GM04504 (cell line): ENCODE data around the gene EHMT1.

ENCODE experiments used
- DNase-seq: peaks from one replicate; pipeline ENCODE4 v3.0.0-alpha.2; 2012; ENCODE audit warnings: low read depth

The EHMT1 gene

DNA sequence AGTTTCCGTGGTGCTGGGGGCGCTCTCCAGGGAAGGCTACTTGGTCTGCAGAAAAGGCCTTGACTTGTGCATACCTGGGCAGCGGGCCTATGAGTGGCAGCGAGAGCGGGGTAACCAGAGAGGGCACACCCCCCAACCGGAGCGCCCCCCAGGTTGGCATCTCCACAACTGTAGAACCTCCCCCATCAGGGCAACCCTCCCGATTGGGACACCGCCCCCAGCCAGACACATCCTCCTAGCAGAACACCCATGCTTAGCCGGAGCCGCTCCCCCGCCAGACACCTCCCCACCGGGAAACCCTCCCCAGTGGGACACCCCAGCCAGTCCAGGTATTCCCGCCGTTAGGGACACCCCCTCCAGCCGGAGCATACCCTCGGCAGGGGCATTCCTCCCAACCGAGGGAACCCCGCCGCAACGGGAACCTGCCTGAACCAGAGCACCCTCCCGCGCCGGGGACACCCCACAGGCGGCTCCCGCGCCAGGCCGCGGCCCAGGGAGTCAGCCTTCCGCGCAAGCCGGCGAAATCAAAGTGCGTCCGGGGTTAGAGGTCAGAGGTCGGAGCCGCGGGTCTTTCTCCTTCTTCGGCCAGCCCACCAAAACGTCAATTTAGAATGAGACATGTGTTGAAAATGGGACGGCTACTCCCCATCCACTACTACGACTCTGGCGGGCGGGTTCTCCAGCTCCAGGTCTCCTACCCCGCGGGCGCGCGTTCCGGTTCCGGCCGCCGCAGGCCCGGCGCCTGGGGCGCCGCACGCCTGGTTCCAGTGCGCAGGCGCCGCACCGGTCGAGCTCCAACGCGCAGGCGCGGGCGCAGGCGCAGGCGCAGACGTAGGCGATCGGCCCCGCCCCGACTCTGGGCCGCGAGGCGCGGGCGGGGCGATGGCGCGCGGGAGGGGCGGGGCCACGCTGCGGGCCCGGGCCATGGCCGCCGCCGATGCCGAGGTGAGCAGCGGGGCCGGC lies at the start of gene EHMT1:
Gene EHMT1, plus strand, starts transcription at position 901 of the 963 bp plus-strand sequence. Its CDS starts 24 bp downstream, at position 925.
- DNase-seq, result peak; percentile 67

DNA sequence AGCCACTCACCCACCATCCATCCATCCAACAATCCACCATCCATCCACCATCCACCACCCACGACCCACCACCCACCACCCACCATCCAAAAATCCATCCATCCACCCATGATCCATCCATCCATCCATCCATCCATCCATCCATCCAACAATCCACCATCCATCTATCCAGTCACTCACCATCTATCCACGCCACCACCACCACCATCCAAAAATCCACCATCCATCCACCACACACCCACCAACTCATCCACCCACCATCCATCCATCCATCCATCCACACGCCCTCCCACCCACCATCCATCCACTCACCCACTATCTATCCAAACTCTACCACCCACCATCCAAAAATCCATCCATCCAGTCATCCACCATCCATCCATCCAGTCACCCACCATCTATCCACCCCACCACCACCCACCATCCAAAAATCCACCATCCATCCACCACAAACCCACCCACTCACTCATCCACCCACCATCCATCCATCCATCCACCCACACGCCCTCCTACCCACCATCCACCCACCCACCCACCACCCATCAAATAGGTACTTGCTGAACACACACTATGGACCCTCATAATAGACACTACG lies 49.1 kb upstream of the EHMT1 start:
- DNase-seq, result no peak

DNA sequence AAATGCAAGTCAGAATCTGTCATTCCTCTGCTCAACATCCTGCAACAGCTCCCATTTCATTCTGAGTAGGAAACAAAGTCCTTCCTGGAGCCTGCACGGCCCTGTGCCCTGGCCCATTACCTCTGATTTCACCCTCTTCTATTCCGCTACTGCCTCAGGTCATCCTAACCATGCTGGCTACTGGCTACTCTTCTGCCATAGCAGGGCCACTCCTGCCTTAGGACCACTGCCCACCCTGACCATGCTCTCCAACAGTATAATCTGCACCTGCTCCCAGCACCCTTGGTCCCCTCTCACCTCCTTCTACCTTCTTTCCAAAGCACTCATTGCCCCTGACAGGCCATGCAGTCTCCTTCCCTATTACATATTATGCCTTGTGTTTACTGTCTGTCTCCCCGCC lies 48.2 kb upstream of the EHMT1 start:
- DNase-seq, result no peak

DNA sequence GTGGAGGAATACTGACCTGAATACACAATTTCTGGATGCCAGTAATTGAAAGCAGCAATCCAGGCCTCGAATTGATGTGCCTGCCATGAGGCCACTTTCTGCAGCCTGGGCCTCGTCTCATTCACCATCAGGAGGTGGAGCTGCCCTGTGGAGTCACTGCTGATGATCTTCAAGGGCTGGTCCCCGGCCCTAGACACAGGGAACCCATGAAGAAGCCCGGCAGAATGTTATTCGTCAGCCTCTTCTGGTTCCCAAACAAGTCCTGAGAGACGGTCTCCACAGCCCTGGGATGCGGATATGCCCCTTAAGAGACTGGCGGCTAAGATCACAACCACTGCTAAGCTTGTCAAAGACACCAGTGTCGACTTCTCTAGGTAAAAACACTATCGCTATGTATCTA lies 44.6 kb upstream of the EHMT1 start:
- DNase-seq, result no peak

DNA sequence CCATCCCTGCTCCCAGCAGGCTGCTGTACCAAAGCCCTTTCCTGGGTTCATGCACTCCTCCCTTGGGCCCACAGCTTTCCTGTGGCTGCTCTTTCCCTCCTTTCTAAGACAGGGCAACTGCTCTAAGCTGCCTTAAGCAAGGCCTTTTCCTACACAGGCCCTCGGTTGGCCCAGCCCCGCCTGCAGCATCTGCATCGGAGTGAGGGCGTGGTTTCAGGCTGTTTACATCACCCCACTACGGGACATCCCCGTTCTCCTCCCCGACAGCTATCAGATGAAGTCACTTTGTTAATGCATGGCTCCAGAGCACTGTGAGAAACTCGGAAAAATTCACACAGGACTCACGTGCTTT lies 43.5 kb upstream of the EHMT1 start:
- DNase-seq, result no peak

DNA sequence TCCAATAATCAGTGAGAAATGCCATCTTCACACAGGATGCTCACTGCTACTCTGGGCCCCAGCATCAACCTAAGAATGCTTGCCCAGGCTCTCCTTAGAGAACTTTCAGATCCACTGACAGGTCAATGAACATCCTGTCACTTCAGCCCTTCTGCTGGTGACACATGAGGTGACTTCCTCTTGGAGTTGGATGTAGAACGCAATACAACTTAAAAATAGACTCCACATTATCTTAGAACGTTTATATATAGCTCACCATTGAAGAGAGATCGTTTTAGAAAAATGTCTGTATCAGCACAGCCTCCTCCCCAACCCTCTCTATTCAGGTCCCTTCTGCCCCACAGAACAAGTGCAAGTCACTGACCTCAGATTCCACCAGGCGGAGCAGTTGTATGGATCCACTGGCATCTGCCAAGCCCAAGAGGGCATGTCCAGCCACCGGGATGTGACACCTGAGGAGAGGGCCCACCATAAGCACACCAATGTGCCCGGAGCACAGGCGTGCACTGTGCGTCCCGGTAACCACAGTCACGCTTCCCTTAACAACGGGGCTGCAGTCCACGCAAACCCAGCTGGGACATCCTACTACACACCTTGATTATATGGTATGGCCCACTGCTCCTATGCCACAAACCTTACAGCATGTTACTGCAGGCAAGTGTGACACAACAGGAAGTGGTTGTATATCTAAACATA lies 42.9 kb upstream of the EHMT1 start:
- no peak for DNase-seq

DNA sequence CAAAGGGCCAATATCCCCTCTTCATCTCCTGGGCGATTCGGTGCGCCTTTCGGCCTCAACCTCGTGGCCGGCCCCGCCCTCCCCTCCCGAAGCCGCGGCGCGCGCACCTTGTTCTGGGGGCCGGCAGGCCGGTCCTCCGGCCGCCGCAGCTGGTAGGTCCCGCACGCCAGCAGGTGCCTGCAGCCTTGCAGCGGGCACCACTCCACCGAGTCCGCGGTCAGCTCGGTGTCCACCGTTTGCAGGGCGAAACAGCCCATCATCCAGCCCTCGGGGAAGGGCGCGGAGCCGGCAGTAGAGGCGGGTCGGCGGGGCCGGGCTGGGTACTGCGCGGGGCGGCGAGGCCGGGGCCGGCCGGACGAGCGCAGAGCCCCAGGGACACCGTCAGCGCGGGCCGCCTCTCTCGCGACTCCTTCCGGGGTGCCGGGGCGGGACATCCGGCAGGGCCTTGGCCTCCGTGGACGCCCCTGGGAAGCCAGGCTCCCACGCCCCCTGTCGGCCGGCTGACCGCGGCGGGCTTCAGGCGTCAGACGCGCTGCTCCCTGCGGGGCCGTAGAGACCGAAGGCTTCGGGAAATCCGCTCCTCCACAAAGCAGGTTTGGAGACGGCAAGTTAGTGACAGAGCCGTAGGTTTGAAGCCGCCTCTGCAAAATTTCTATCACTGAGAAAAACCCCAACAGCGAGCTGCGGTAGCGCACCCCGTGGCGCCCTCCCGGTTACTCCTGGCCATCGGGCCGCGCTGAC lies 40.1 kb upstream of the EHMT1 start, which contains the start of gene DPH7:
Gene DPH7, minus strand, starts transcription at position 408 of the 741 bp plus-strand sequence. Its CDS starts 148 bp downstream, at position 260.
- peak; percentile 80 for DNase-seq

DNA sequence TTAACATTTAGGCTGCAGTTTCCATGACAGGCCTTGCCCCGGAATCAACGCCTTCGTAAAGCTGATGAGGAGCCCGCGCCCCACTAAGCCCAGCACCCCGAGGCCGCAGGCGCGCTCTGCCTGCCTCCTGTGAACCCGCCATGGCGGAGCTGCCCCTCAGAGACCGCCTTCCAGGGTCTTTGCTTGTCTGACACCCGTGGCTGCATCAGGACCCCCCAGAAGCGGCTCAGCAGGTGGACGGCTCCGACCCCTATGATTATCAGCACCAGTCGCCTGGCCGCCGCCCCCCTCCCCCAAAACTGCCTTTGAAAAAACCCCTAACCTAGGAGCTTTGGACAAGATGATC lies 39.6 kb upstream of the EHMT1 start:
- DNase-seq, result no peak

DNA sequence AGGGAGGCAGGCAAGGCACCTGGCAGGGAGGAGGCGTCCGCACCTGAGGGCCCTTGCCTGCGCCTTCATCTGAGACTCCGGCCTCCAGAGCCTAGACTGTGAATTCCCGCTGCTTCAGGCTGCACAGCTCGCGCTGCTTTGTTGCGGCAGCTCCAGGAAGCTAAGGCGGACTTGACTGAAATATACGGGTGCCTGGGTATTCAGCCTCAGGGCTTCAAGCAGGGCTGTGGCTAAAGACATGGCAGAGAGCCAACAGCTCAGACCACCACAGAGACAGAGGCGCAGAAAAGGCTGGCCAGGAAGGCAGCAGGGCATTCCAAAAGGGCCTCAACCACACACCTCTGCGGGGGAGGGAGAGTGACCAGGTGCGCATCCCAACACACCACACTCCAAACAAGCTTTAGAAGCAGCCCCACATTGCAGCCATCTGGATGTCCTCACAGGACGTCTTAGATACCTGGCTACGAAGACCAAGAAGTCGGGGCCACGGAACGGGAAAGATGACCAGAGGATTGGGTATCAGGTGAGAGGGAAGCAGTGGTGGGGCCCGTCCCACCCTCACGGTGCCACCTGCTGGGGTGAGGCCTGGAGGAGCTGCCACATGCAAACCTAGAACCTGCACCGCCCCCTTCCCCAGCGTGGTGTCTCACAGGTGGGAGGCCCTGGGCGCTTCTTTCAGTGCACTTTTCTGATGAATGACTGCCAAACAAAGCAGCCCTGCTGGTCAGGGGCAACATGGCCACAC lies 38.4 kb upstream of the EHMT1 start:
- DNase-seq, result no peak

DNA sequence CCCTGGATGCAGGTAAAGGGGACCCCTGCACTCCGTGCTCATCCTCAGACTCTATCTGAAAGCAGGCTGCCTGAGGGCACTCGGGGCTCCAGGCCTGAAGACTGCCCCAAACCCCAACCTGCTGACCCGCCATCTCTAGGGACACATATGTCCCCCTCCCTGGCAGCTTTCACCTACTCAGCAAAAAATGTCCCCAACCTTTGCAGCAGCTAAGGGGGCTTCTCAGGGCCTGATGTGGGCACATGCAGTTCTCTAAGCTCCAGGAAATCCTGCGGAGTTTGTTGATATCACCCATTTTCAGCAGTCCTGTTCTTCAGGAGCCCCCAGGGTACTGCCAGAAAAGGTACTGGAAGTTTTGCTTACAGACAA lies 37.9 kb upstream of the EHMT1 start:
- no peak for DNase-seq

DNA sequence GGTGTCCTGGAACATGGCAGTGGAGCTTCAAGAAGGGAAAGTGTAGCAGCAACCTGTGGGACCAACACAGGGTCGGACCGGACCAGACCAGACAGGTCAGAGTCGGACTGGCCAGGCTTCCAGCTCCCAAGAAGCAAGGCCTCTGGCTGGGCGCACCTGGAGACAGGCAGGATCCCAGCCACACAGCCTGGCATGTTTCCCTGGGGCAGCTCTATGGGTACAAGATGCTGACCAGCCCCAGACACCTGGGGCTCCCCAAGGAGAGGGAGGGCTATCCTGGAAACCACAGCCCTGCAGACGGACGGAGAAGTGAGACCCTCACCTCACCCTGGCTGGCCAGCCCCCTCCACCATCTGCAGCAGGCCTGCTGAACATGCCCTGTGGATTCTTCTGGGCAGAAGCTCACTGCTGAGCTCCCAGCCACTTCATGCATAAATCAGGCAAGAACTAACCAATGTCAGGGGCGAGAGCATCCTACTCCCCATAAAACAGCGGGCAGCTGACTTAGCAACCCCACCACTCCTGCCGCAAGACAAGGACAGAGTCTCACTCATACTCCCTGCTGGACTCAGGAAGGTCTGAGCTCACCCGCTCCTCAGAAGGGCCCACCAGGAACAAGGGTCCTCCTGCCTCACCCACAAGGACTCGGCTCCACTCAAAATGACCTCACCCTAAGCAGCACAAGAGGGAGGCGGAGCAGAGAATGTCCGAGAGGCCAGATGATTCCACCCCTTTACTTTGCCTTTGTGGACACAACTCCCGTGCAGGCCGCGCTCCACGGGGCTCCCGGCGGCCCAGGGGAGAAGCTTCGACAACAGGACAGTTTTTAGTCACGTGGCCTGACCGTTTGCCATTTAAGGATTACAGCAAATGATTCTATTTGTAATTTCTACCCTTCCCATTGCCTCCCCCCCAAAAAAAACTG lies 37.2 kb upstream of the EHMT1 start:
- no peak for DNase-seq

DNA sequence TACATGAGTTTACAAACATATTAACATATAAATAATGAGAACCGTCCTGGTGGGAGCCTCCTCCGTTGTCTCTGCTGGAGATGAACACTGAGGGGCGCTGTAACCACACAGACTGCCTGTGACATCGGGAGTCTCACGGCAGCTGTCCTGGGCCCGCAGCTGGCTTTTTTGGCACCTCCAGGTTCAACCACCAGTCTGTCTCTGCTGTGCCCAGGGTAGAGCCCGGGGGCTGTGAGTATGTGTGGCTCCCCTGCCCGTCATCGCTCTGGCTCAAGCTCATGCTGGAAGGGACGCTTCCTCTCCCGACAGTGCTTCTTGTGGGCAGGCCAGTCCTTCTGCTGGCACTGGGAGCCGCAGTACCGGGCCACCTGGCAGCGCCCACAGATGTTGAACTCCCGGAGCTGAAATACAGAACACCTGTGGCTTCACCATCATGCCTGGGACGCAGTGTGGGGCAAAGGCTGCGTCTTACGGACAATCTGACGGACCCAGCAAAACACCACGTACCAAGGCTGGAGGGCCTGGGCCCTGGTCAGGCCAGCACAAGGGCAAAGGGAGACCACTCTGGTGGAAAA lies 36.4 kb upstream of the EHMT1 start:
- no peak for DNase-seq

DNA sequence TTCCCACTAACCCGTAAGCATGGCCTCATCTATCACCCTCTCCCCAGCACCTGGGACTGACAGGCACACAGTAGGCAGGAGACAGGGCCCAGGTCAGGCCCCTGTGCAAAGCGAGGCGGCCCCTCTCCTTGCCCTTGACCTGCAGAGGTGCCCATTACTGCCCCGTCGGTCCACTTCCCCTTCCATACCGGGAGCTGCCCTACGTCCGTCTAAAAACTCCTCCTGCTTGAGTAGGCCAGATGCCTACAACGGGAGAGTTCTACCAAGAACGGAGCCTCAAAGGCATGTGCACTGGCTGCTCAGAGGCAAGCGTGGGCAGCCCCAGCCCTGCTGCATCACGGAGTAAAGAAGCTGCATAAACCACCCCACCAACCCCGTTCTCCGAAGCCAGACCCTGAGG lies 35.5 kb upstream of the EHMT1 start:
- DNase-seq, result no peak

DNA sequence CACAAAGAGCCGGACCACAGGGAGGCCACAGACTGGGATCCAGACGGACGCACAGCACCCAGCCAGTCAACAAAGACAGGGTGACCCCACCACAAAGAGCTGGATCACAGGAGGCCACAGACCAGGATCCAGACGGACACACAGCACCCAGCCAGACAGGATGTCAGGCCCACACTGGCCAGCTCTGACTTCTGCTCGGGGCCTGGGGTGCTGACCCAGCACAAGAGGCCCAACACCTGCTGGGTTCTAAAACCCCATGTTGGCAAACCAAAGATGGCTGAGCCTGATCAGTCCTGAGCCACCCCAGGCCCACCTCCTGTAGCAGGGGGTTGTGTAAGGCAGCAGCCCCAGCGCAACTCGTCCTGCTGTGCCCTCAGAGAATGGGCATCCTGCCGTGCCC lies 34.8 kb upstream of the EHMT1 start:
- no peak for DNase-seq

DNA sequence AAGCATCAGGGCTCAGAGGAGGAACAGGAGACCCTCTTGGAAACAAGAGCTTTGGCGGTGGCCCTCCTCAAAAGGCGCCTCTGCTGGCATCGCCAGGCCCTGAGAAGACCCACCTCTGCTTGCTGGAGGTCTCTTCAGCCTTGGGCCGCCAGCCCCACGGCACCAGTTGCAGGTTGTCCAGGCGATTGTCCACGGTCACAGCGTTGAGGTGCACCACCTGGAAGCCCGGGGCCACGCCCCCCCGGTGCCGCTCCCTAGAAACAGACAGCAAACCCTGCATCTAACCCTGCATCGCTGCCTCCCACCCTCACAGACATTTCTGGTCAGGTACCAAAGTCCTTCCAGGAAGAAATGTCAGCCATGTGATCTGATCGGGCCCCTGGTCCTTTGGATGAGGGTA lies 32.0 kb upstream of the EHMT1 start:
- no peak for DNase-seq

DNA sequence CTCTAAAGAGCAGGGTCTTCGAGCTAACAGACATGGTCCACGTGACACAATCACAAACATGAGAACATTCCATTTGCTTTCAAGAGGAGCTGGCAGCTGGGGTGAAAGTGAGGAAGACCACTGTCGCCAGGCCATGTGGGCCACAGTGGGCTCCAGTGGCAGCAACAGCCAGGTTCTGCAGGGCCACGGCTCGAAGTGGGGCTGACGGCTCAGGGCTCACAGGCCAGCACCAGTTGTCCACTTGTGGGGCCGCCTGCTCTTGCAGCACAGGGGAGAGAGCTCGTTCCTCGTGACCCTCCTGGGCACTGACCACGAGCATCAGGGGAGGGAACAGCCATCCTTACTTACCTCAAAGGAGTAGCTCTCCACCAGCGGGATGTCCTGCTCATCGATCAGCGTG lies 30.5 kb upstream of the EHMT1 start:
- no peak for DNase-seq

DNA sequence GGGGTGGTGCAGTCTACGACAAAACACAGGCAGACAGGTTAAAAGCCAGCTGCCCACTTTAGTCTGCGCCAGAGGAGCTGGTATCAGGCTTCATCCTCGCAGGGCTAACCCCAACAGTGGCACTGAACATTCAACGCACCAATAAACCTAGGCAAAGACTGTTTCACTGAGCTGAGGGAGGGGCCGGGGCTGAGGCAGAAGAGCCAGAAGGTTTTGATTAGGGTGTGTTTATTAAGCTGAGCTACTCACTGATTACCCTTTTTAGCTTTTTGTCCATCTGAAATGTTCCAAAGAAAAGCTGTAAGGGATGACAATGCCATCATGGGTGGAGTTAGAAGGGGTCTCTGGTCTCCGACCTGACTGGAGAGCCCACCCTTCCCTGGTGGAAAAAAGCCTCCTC lies 29.9 kb upstream of the EHMT1 start:
- no peak for DNase-seq

DNA sequence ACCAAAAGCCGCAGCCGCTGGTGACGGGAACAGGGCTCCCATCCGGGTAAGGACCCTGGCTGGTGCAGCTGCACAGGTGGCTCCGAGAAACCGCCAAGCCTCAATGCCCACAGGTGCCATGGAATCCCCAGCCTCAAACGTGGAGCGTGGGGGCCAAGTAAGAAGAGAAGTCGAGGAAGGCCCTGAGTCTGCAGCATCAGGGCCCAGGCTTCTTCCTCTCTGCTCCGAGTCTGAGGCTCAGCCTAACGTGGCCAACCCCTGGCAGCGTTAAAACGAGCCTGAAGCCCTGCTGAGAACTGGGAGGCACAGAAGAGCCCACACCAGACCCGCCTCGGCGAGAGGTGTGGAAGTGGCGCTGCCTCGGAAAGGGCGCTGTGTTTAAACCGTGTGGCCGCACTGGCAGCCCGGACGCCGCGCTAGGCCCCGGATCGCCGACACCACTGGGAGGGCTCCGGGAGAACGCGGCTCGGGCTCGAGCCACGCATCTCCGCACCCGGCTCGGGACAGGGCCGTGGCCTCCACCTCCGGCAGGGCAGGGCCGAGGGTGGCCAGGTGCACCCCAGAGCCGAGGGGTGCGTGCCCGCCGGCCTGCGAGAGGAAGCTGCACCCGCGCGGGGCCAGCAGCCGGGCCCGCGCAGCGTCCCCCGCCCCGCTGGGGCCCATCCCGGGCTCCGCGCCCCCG lies 29.2 kb upstream of the EHMT1 start:
- no peak for DNase-seq

DNA sequence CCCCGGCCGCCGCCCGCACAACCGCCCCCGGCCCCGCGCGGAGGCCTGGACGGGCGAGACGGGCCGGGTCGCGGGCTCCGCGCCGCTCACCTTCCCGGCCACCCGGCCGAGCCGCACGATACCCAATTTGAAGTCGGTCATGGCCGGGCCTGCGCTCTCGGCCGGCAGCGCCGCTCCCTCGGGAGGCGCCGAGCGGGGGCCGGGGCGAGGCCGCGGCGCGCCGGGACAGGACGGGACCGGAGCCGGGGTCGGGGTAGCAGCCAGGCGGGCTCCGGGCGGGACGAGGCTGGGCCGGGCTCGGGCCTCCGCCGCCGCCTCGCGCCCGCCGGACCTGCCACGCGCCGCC lies 28.7 kb upstream of the EHMT1 start:
- DNase-seq, result no peak
